ENCODE data around the gene AVL9.
"Not testable (repeated sequence)": the region's sequence is repeated elsewhere in the genome, so short reads cannot be mapped to it uniquely, and the experiment has no call there.

- TF ChIP-seq CTCF, POLR2AphosphoS5 (IDR thresholded peaks at IDR 0.05): not testable (repeated sequence)
These were observed 30.5 kb upstream of the AVL9 start for GRCh38 chr7:32464641-32465416.
